Hematopoietic multipotent progenitor cell treated with erythropoietin and hydrocortisone succinate and interleukin-3 and kit ligand, for 17 days (in vitro differentiated cells): Measurements from ENCODE around the gene SCUBE3.
A peak's percentile ranks its signal among the peaks of the same experiment; 100 is the strongest.

Experiments
- DNase-seq: peaks from one replicate; pipeline ENCODE4 v3.0.0-alpha.2; 2015; ENCODE audit warnings: low spot score

The SCUBE3 gene

DNA sequence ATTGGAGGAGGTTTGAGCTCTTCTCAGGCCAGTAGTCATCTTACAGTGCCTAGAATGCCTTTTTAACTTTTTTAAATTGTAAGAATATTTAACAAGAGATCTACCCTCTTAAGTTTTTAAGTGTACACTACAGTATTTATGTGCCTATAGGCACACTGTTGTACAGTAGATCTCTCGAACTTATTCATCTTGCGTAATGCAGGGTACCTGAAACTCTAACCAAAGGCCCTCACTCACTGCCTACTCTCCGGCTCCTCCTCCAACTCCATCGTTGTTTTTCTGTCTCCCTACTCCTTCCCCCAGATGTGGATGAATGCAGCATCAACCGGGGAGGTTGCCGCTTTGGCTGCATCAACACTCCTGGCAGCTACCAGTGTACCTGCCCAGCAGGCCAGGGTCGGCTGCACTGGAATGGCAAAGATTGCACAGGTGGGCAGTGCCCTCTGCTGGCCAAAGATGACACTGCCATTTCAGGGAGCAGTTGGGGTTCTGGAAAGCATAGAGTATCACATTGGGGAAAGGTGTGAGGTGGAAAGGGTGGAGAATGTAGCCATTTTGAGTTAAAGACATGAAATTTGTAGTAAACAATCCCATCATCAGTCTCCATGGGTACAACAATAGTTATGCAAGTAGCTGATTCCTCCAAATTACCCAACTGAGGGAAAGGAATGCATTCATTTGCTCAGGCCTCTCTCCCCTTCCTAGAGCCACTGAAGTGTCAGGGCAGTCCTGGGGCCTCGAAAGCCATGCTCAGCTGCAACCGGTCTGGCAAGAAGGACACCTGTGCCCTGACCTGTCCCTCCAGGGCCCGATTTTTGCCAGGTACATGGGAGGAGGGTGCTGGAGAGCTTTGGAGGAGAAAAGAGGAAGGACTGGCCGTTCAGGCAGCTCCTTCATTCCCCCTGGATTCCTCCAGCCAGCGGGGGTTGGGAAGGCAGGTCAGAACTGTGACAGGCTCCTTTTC is 27.4 kb downstream of the SCUBE3 start:
- peak; percentile 75 for DNase-seq

DNA sequence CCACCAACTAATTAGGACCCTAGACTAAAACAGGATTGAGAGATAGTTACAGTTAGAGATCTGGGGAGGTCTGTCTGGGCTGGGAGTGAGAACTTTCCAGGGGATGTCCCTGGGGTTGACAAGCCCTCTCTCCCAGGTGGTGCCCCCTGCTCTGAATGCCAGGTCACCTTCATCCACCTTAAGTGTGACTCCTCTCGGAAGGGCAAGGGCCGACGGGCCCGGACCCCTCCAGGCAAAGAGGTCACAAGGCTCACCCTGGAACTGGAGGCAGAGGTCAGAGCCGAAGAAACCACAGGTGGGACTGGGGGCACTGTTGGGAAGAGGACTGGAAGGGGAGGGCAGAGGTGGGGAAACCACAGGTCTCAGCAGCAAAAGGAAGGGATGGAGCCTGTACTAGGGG is 28.7 kb downstream of the SCUBE3 start:
- DNase-seq = no peak

DNA sequence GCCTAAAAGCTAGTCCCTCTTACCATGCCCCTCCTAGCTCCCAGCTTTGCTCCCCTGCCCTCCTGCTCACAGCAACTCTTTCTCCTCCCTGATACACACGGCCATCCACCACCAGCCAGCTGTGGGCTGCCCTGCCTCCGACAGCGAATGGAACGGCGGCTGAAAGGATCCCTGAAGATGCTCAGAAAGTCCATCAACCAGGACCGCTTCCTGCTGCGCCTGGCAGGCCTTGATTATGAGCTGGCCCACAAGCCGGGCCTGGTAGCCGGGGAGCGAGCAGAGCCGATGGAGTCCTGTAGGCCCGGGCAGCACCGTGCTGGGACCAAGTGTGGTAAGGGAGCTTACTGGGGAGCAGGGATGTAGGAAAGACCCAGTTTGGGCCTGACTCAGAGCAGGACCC is 29.1 kb downstream of the SCUBE3 start:
- no peak for DNase-seq

DNA sequence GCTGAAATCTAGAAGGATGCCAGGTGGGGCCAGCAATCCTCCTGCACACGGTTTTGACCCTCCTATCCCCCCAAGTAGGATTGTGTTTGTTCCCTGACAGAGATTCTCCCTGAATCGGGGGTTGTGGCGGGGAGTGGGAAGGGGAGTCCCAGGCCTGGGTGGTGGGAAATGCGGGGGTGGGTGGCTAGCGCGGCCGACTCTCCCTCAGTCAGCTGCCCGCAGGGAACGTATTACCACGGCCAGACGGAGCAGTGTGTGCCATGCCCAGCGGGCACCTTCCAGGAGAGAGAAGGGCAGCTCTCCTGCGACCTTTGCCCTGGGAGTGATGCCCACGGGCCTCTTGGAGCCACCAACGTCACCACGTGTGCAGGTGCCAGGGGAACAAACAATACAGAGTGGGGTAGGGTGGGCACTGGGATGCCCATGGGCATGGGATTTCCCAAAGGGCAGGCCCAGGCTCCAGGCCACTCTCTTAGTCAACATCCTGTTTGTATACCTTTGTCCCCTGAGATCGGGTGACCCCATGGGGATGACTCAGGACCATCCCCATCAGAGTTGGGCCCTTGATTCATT is 29.7 kb downstream of the SCUBE3 start:
- DNase-seq = no peak

DNA sequence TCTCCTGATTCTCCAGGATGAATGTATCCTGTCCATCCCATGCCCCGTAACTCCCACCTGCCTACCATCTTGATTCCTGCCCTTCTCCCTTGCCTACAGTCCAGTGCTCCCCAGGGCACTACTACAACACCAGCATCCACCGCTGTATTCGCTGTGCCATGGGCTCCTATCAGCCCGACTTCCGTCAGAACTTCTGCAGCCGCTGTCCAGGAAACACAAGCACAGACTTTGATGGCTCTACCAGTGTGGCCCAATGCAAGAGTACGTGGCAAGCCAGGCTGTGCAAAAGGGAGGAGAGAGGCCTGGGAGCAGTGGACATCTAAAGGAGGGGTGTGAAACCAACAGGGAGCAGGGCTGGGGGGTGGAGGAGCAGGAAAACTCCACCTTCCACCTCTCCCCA is 30.8 kb downstream of the SCUBE3 start:
- DNase-seq = no peak

DNA sequence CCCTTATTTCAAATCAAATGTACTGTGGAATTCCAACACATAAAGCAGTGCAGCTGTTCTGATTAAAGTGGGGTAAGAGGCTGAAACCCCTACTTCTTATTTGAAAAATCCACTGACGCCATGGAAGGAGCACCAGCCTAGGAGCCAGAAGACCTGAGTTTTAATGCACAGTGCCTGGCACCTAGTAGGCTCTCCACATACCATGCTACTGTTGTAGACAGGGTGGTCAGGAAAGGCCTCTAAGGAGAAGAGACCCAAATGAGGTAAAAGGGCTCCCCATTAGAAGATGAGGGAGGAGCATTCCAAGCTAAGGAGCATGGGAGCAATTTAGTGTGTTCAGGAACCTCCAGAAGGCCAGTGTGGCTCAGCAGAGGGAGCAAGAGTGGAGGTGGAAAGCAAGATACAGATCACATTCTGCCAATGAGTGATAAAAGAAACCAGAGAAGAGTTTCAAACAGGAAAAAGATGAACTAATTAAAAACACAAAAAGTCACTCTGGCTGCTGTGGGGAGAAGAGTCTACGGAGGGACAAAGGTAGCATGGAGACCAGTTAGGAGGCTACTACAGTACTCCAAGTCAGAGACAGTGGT is 34.0 kb downstream of the SCUBE3 start:
- DNase-seq = no peak

DNA sequence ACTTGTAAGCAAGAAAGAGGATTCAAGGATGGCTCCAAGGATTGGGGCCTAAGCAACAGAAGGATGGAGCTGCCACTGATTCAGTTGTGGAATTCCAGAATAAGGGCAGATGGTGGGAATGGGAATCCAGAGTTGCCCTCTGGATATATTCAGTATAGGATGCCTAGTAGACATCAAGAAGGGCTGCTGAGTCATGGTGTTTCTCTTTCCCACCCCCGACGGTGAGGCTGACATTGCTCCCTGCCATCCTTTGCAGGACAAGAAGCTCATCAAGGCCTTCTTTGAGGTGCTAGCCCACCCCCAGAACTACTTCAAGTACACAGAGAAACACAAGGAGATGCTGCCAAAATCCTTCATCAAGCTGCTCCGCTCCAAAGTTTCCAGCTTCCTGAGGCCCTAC is 34.5 kb downstream of the SCUBE3 start:
- DNase-seq = no peak

DNA sequence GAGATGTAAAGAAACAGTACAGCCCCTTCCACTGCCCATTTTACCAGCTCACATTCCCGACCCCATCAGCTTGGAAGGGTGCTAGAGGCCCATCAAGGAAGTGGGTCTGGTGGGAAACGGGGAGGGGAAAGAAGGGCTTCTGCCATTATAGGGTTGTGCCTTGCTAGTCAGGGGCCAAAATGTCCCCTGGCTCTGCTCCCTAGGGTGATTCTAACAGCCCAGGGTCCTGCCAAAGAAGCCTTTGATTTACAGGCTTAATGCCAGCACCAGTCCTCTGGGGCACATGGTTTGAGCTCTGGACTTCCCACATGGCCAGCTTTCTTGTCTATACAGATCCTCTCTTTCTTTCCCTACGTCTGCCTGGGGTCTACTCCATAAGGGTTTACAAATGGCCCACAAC is 35.2 kb downstream of the SCUBE3 start:
- no peak for DNase-seq

DNA sequence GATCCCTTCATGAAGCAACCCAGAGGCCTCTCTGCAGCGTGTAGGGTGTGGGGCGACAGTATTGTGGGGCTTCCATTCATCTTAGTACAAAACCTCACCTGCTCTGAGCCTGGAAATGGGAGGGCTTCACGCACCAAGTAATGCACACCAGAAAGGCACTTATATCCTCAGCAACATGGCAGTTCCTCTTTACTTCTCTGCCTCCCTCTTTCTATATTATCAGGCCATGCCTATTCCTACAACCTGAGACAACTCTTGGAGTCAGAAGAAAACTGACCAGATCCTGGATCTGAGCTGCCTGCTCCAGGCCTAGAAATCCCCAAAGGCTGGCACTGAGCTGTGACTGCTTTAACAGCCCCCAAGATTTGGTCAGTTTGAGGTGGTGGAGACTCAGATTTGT is 38.2 kb downstream of the SCUBE3 start:
- no peak for DNase-seq

DNA sequence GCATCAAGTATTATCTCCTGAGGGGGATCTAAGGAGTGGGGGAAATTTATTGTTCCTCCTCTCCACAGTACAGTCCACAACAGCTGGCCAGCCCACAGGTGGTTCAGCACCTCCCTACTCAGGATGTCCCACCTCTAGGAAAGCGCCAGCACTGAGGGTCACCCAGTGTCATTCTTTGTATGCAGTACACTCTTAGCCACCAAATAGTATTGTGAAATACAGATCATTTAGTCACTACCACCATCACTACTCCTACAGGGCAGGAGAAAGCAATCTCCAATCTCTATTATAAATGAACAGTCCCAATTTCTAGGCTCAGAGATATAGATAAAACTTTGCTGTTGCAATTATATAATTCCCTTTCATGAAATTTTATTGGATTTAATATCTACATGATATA is 39.5 kb downstream of the SCUBE3 start:
- DNase-seq = no peak

DNA sequence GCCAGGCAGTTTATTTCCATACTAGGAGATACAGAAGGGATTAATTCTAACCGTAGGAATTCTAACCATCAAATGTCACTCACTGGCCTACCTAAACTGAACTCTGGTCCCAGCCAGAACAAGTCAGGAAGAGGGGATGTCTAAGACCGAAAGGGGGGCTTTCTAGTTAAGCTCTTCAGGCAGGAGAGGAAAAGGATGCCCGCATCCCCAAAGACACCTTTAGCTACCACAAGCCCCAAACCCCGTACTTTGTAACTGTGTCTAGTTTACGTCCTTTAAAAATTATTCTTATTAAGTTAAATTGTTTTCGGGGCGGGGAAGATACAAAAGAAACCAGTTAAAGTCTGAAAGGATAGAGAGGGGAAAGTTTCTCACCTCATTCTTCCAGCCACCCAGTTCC is 44.6 kb downstream of the SCUBE3 start:
- no peak for DNase-seq

DNA sequence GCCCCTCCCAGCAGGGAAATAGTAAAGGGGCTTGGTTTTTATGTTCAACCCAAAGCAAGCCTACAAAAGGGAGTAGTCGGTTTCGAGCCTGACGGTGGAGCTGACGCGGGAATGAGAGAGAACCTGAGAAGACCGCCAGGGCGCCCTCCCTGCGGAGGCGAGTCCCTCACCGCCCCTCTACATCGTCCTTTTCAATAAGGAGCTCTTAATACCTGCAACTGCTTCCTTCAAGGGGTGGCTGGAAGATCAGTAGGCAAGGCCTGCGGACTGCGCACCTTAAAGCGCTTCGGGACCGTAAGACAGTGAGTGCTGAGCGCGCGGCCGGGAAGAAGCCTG is 45.1 kb downstream of the SCUBE3 start:
- DNase-seq = no peak

DNA sequence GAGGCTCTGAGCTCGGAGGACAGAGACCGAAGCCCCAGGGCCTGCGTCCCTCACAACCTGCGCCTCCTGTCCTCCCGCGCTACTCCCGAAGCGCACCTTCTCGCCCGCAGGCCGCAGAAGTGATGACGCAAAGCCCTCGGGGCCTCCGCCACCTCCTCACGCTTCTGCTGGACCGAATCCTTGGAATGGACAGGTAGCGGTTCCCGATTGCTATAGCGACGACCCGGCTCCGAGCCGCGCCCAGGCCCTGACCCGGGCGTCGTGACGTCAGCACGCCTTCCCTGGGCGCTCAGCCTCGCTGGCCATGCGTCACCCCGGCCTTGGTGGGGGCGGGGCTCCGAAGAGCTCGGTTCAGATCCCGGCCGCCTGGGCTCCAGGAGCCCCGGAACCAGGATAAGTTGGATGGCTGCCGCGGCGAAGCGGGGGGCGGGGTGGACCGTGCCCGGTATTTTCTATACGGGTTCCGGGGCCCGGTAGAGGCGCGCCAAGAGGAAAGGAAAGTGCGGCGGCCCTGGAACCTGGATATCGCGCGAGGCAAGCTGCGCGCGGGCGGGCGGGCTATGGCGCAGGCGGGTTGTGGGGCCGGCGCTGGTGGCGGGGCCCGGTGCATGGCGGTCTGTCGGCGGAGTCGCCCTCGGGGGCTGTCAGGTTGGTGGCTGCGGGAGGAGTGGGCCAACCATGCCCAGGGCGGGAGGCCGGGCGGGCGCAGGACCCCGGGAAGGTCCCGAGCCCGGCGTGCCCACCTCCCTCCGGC is 45.6 kb downstream of the SCUBE3 start, which contains the start of gene ZNF76:
Gene ZNF76, plus strand, starts transcription at position 542 of the 754 bp plus-strand sequence. CDS start 21,417 bp downstream, outside the sequence.
- DNase-seq = peak; percentile 96

DNA sequence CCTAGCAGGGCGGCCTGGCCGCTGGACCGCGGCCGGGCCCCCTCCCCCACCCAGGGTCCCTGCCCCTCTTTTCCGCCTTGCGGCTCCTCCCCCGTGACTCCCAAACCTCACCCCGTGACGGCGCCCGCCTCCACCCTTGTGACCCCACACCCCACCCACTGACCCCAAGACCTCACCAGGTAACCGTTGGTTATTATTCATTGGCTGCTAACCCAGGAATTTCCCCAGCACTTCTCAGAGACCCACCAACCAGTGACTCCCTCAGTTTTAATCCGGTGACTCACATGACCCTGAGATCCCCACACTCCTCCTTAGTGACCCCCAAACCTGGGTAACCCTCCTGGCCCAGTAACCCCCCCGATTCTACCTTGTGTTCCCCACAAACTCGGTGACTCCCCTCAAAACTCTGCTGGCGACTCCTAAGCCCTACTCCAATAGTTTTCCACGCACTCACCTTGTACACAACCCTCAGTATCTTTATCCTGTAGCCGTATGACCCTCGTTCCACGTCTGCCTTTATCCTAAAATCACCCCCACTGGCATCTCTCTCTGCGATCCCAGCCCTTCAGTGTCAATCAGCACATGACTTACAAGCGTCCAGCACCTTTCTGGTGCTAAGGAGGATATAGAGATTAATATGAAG is 46.3 kb downstream of the SCUBE3 start:
- DNase-seq = peak; percentile 66

DNA sequence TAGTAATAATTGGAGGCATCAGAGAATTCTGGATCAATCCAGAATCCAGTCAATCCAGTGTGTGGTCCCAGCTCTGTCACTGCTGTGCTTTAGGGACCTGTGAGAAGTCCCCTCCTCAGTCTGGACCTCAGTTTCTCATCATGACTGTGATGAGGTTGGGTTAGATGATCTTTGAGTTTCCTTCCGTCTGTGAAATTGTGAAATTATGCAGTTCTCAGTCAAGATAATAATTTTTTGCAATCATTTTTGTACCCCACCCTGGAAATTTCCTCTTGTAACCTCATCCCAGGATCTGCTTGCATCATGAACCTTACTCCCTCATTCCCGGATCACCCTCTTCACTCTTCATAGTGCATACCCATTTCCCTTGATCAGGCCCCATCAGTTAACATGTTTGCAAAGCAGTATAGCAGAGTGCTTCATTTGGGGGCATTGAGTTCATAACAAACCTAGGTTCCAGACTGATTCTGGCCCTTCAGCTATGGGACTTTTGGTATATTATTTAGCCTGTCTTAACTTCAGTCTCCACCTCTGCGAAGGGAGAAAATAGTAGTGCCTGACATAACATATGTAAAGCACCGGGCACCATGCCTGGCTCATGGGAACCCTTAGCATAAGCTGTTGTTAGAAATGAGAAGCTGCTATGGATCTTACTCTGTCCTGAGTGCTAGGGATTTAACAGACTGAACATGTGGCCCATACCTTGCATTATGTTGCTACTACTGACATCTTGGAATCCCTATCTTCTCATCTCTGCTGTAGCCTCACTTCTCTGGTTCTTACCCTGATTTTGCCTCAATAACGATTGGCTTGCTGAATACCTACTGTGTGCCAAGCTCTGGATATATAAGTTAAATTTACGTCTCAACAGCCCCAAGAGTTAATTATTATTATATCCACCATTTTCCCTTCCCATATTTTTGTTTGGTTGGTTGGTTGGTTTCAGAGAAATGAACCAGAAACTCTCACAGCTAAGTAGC is 47.1 kb downstream of the SCUBE3 start:
- peak; percentile 13 for DNase-seq

DNA sequence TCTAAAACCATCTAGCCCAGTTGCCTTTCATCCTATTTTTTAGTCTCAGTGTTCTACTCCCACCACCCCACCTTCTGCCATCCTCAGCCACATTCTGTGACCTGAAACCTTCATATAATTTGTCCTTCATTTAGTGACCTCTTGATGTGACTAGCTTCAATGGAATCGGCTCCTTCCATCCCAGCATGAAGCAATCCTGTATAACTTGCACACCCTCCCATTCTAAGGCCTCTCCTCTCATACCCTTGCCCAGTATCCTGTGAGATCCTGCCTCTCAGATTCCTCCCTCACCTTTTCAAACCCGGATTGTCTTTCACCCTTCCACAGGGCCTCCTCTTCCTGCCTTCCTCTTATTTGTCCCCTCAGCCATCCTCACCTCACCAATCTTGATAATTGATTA is 48.8 kb downstream of the SCUBE3 start:
- no peak for DNase-seq

DNA sequence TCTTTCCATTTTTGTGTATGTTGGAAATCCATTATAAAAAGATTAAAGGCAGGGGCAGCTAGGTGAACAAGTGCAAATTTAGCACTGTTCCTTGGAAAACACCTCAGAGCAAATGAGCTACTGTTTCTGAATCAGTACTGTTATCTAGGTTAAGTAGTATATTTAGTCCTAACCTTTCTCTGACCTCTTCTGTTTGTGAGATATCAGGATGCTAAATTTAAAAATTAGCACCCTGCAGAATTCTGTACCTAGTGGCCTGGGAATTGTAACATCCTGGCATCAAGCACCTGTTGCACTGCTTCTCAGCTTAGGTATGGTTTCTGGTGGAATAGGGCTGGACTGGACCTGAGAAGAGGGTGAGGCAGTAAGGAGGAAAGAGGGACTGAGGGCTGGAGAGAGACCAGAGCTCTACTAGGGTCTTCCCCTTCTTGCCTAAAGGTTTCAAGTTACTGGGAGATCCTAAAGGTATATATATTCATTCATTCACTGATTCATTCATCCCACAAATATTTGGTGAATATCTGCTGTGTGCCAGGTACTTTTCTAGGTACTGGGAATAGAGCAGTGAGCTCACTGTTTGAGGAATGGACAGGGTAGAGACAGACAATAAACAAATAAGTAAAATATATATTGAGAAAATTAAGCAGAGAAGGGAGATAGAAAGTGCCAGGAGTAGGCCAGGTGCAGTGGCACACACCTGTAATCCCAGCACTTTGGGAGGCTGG is 51.0 kb downstream of the SCUBE3 start:
- no peak for DNase-seq

DNA sequence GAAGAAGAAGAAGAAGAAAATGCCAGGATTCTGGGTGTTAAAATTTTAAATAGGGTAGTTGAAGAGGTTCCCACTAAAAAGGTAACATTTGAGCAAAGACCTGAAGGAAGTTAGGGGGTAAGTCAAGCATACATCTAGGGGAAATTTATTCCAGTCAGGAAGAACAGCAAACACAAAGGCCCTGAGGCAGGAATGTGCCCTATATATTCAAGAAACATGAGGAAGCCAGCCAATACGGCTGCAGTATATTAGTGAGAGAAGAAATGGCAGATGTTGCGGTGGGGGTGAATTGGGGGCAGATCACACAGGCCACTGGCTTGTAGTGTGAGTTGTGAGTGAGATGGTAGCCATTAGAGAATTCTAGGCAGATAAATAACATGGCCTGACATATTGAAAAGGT is 51.8 kb downstream of the SCUBE3 start:
- DNase-seq = no peak

DNA sequence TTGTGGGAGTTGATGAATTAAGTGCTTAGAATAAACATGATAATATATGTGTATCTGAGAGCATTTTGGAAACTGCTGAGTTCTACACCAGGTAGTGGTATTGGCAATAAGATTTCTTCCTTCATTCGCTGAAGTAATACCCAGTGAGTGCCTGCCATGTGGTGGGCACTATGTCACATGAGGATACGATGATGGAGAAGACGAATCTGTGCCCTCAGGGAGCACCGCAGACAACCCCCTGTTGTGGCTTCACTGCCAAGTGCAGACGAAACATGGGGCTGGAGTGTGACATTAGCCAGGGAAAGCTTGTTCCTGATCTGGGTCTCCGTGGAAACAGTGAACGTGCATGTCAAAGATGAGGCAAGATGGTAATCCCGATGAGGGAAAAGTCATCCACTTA is 53.7 kb downstream of the SCUBE3 start:
- no peak for DNase-seq

DNA sequence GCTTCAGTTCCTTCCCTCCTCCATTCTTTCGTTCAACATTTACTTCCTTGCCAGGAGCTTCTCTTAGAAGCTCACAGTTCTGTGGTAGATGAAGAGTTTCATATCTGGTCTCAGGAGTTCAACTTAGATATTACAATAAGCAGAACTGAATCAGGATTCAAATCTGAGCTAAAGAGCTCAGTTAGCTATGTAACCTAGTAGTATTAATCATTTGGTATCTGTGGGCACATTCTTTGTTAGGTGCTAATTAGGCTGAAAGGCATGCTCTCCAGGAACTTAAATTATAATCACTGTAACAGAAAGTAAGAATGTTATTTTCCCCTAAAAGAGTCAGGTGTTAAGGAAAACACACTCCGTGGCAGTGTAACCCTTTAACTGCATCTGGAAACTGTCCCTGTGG is 54.1 kb downstream of the SCUBE3 start:
- DNase-seq = no peak
